ENCODE results near the gene STMP1. TPM values are rescaled to one million over a fixed set of nuclear protein-coding genes. Genes with fewer than 3 reads are reported as not detected.
"Not testable (repeated sequence)": the region's sequence is repeated elsewhere in the genome, so short reads cannot be mapped to it uniquely, and the experiment has no call there.

The STMP1 gene
- polyA plus RNA-seq, 2 of the 4 experiments (the other 2 are of a cell fraction), result 33.0 to 35.5 TPM

- no peak for TF ChIP-seq USF2 (IDR thresholded peaks at IDR 0.05)
- TF ChIP-seq MYC (IDR thresholded peaks at IDR 0.05; ENCODE audit: borderline replicate concordance, low read length), result no peak
Observed at GRCh38 chr7:135634191-135634878, 28.0 kb upstream of the STMP1 start (continued).

GRCh38 chr7:135639690-135640089 is 22.6 kb upstream of the STMP1 start:
- H3K9me3 ChIP-seq; H3K4me1 ChIP-seq; H3K4me3 ChIP-seq; ATAC-seq; H3K4me2 ChIP-seq; POLR2A ChIA-PET; DNase-seq (ENCODE audit: low read depth in 1 of 2, low spot score in 1 of 2); FAIRE-seq; H3K27ac ChIP-seq; CTCF ChIA-PET: not testable (repeated sequence)

GRCh38 chr7:135644154-135644553 is 18.2 kb upstream of the STMP1 start:
- 89% methylated on average over 3 of the region's 3 CpGs for WGBS (ENCODE audit: missing lambda C conversion rate)
- Histone ChIP-seq H3K9me3 (no peaks in the 10 kb centered on the region), H3K27ac (no peak overlapping the region), H3K4me2 (no peak overlapping the region), H3K4me3 (no peak overlapping the region), H3K4me1 (no peaks in the 10 kb centered on the region)
- CTCF ChIA-PET, result interaction anchor here (0.8 to 11.6 kb wide), 17 partner anchors 7 to 954 kb away, joined by 3 to 176 read pairs (median 8); partner anchors contain the start of gene STMP1
- no peak for ATAC-seq
- no peak for DNase-seq (ENCODE audit: low read depth in 1 of 2, low spot score in 1 of 2)
- POLR2A ChIA-PET, result interaction anchor here (1.9 kb wide), 1 partner anchor 19 kb away, joined by 9 read pairs; the partner anchor contains the start of gene STMP1
- TF ChIP-seq HOXB5 (CRISPR knock-in tag; IDR thresholded peaks at IDR 0.05) (no peak), RARB (CRISPR knock-in tag; IDR thresholded peaks at IDR 0.05) (no peak), MAFK (IDR thresholded peaks at IDR 0.05; ENCODE audit: partially characterized antibody) (no peak), CEBPB (IDR thresholded peaks at IDR 0.05) (no peak), MAX (IDR thresholded peaks at IDR 0.05) (no peak), CTCF (IDR thresholded peaks at IDR 0.05) (no peak), BHLHE40 (IDR thresholded peaks at IDR 0.05; ENCODE audit: low read depth, low read length) (no peak), FOXS1 (CRISPR knock-in tag; IDR thresholded peaks at IDR 0.05) (no peak), SMC3 (IDR thresholded peaks at IDR 0.05) (no peak), ZSCAN20 (CRISPR knock-in tag; IDR thresholded peaks at IDR 0.05) (no peak), ZC3H11A (IDR thresholded peaks at IDR 0.05) (no peak), EHF (CRISPR knock-in tag; IDR thresholded peaks at IDR 0.05) (no peak)
- FAIRE-seq, result no peak

- FAIRE-seq (no peak), DNase-seq (ENCODE audit: low read depth in 1 of 2, low spot score in 1 of 2) (no peak), ATAC-seq (no peak)
- ChIA-PET CTCF (interaction anchor here (0.7 to 11.6 kb wide), 35 partner anchors 8 to 958 kb away, joined by 3 to 176 read pairs (median 4); partner anchors contain the start of gene STMP1), POLR2A (interaction anchor here (1.9 kb wide), 1 partner anchor 18 kb away, joined by 9 read pairs; the partner anchor contains the start of gene STMP1)
- TF ChIP-seq FOXS1 (CRISPR knock-in tag; IDR thresholded peaks at IDR 0.05), result no peak
- no peak for TF ChIP-seq NR3C1 (IDR thresholded peaks at IDR 0.05)
- no peak for TF ChIP-seq HOXB5 (CRISPR knock-in tag; IDR thresholded peaks at IDR 0.05)
- no peak for TF ChIP-seq CBX2 (IDR thresholded peaks at IDR 0.05; ENCODE audit: borderline replicate concordance, low read depth)
- no peak for TF ChIP-seq EHMT2 (IDR thresholded peaks at IDR 0.05; ENCODE audit: low read depth)
- TF ChIP-seq HOXB13 (CRISPR knock-in tag; IDR thresholded peaks at IDR 0.05; ENCODE audit: low read depth), result no peak
- no peak for TF ChIP-seq RCOR1 (IDR thresholded peaks at IDR 0.05; ENCODE audit: low read depth, low read length)
- TF ChIP-seq MAFK (IDR thresholded peaks at IDR 0.05; ENCODE audit: partially characterized antibody), result no peak
- TF ChIP-seq HEYL (CRISPR knock-in tag; IDR thresholded peaks at IDR 0.05), result no peak
- TF ChIP-seq SMC3 (IDR thresholded peaks at IDR 0.05), result no peak
- TF ChIP-seq FOSB (CRISPR knock-in tag; IDR thresholded peaks at IDR 0.05), result no peak
- no peak for TF ChIP-seq ZNF302 (CRISPR knock-in tag; IDR thresholded peaks at IDR 0.05)
- TF ChIP-seq PHF8 (IDR thresholded peaks at IDR 0.05; ENCODE audit: borderline replicate concordance, low read depth), result no peak
- TF ChIP-seq MAX (IDR thresholded peaks at IDR 0.05), result no peak
- no peak for TF ChIP-seq NPAS2 (CRISPR knock-in tag; IDR thresholded peaks at IDR 0.05; ENCODE audit: borderline replicate concordance)
- no peak for TF ChIP-seq CTCF (IDR thresholded peaks at IDR 0.05)
- no peak overlapping the region for H3K4me3 ChIP-seq
- no peaks in the 10 kb centered on the region for H3K9me3 ChIP-seq
- no peak overlapping the region for H3K4me2 ChIP-seq
- 64% methylated on average over 3 of the region's 3 CpGs for WGBS (ENCODE audit: missing lambda C conversion rate)
- no peaks in the 10 kb centered on the region for H3K4me1 ChIP-seq
- no peak overlapping the region for H3K27ac ChIP-seq
Observed at GRCh38 chr7:135644729-135645128, 17.6 kb upstream of the STMP1 start.

All from A549 (cell line).